ENCODE measurements around the gene SMOC2. TPM values are rescaled to one million over a fixed set of nuclear protein-coding genes. Genes with fewer than 3 reads are reported as not detected.

Gene SMOC2
- total RNA-seq, 1 experiment from 2014 or later: 2.1 TPM

DNA sequence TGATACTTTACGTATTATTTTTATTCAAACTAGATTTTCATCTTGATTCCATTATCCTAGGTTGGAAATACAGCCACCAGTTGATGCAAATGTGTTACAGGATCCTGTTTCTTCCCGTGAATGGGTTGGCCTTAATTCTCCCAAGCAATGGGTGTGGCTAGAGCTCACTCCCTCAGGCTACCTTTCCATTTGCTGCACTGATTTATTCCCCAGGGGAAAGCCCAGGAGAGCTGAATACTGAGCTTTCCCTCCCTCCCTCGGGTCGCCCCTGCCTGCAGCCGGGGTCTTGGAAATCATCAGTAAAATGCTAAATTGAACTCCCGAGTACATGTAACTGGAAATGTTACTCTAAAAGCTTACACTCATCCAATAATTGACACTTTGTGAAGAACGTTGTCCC is 9.9 kb downstream of the SMOC2 start:
- Histone ChIP-seq H2BK15ac (ENCODE audit: low read depth, low read length) (no peak overlapping the region), H2AFZ (ENCODE audit: low read length) (no peak overlapping the region), H3K79me2 (ENCODE audit: insufficient read depth, low read length) (no peaks in the 10 kb centered on the region), H3K56ac (ENCODE audit: insufficient read length, low read depth, low read length) (no peak overlapping the region), H4K91ac (ENCODE audit: insufficient read length, low read depth, low read length) (no peak overlapping the region), H2BK5ac (ENCODE audit: insufficient read length, low read length) (no peak overlapping the region), H3K4me1 (ENCODE audit: insufficient read depth, low read length) (no peaks in the 10 kb centered on the region; the same call in 1 of the 2 replicates), H3K18ac (ENCODE audit: insufficient read length, low read depth, low read length) (no peak overlapping the region), H3K79me1 (ENCODE audit: insufficient read depth, low read depth, low read length, poor library complexity, severe bottlenecking) (no peaks in the 10 kb centered on the region), H2BK12ac (ENCODE audit: insufficient read length, low read depth, low read length) (no peak overlapping the region), H3K4ac (ENCODE audit: low read depth, low read length) (no peak overlapping the region), H3K14ac (ENCODE audit: insufficient read depth, low read length) (no peak overlapping the region), H3K23ac (ENCODE audit: insufficient read length, low read depth, low read length) (no peak overlapping the region), H3K9me3 (ENCODE audit: control insufficient read depth, low read depth, low read length) (no peaks in the 10 kb centered on the region), H4K5ac (ENCODE audit: insufficient read length, low read depth, low read length) (no peak overlapping the region), H3K4me2 (ENCODE audit: insufficient read depth, insufficient read length, low read length) (no peak overlapping the region), H4K20me1 (ENCODE audit: control insufficient read depth, insufficient read depth, insufficient read length) (no peaks in the 10 kb centered on the region), H3K23me2 (ENCODE audit: insufficient read length, low read depth, low read length, poor library complexity, severe bottlenecking) (no peaks in the 10 kb centered on the region), H2BK20ac (ENCODE audit: low read depth, low read length, poor library complexity, severe bottlenecking) (no peak overlapping the region), H3K27me3 (ENCODE audit: insufficient read depth, low read length) (no peaks in the 10 kb centered on the region), H3K27ac (ENCODE audit: insufficient read length, low read depth, low read length) (no peak overlapping the region), H3K9ac (ENCODE audit: extremely low read depth, insufficient read length, low read length) (no peak overlapping the region), H4K8ac (replicated peaks; ENCODE audit: insufficient read length, low read depth, low read length) (no peak overlapping the region), H3T11ph (ENCODE audit: low read length) (no peak overlapping the region), H2AK5ac (ENCODE audit: insufficient read length, low read length) (no peak overlapping the region), H2BK120ac (ENCODE audit: low read depth, low read length, poor library complexity, severe bottlenecking) (no peak overlapping the region)
- Mint-ChIP-seq H3K9me3 (no peaks in the 10 kb centered on the region), H3K36me3 (ENCODE audit: insufficient read depth in 1 of 3, low read depth in 3 of 3) (no peaks in the 10 kb centered on the region), H3K4me3 (no peak overlapping the region), H3K27ac (peak overlapping the region in 2 of 3 experiments; percentile 11 to 68; a peak in 1 of 7 replicates), H3K4me1 (peaks cover 19 to 35% of the 10 kb centered on the region in 2 experiments), H3K27me3 (ENCODE audit: low read depth) (peaks cover 4% of the 10 kb centered on the region)
- TF ChIP-seq, protein P1, sequence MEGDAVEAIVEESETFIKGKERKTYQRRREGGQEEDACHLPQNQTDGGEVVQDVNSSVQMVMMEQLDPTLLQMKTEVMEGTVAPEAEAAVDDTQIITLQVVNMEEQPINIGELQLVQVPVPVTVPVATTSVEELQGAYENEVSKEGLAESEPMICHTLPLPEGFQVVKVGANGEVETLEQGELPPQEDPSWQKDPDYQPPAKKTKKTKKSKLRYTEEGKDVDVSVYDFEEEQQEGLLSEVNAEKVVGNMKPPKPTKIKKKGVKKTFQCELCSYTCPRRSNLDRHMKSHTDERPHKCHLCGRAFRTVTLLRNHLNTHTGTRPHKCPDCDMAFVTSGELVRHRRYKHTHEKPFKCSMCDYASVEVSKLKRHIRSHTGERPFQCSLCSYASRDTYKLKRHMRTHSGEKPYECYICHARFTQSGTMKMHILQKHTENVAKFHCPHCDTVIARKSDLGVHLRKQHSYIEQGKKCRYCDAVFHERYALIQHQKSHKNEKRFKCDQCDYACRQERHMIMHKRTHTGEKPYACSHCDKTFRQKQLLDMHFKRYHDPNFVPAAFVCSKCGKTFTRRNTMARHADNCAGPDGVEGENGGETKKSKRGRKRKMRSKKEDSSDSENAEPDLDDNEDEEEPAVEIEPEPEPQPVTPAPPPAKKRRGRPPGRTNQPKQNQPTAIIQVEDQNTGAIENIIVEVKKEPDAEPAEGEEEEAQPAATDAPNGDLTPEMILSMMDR (conservative IDR thresholded peaks at IDR 0.05): no peak
- no peak for DNase-seq
- WGBS (ENCODE audit: extremely low coverage, insufficient read length, low lambda C conversion rate): no CpG with 5 or more reads among the region's 7 CpGs
